Hypothalamus (tissue), 51 donors: Measurements from ENCODE around the gene CPLX3.

ENCODE experiments used
- DNase-seq, 51 donors: peaks; one replicate each; lab custom pipeline; 2025; lab: John Stamatoyannopoulos, UW

The CPLX3 gene

DNA sequence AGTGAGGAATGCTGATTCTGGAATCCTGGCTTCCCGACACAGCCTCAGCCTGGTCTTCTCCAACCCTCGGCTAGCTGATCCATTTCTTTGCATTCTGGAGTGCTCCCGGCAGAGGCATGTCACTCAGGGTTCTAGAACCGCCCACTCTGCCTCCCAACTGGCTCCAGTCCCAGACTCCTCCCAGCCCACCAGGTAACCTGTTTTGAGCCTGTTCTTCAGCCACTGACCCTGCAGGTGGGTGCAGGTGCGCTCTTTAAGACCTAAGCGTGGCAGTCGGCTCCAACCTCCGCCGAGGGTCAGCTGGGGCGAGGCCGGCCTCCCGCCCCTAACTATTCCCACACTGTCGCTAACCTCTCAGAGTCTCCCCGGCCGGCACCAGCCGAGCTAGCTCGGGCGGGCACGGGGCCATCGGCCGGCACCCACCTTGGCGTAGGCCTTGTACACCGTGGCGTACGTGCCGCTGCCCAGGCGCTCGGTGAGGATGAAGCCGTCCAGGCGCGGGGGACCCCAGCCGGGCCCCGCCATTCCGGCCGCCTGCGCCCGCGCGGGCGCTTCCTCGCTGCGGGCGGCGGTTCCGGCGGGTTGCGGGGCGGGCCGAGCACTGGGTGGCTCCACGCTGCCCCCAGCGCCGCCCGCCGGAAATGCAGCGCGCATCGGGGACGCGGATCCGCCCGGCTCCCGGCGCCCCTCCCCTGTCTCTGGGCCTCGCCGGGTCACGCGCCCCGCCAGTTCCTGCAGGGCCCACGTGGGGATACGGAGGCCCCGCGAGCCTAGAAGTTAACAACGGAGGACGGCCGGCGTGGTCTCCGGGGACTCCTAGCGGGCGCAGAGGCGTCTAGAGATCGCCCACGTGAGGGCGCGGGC, 16.4 kb downstream of the CPLX3 start, which contains the start of gene ULK3:
TSS of gene ULK3 (minus strand) at position 576 of the 864 bp plus-strand sequence. CDS start at position 525, 51 bp downstream.
- peak; percentile 28 to 98 (median 86) for DNase-seq

DNA sequence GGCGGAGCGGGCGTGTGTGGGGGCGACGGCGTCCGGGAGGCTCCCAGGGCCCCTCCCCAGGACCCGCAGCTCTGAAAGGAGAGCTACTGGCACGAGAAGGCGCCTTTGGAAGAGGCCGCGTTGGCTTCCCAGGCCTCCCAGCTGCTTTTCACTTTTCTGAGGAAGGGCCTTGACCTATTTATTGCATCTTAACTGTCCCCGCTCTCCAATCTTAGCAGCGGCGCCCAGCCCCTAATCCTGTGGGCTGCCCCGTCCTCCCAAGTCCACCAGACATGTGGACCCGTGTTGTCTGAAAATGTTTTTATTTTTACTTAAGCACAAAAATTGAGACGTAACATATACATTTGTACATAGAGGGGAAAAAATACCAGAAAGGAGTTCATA, 17.0 kb downstream of the CPLX3 start:
- peak in 1 of 51 donors; percentile 49 for DNase-seq

DNA sequence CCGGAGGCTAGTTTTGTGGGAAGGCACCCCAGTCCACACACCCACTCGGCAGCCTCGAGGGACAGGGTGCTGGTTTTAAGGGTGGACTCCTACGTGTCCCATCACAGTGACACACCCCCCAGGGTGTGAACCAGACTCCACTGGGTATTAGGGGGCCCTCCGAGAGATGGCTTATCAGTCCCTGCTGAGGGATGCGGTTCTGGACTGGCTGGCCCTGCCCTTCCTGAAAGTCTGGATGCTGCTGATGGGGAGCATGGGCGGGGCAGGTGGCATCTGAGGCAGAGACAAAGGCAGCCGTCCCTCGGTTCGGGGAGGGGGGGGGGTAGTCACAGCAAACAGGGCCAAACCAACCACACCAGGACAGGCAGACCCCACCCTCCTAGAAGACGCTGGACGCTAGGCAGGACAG, 17.5 kb downstream of the CPLX3 start:
- no peak for DNase-seq

DNA sequence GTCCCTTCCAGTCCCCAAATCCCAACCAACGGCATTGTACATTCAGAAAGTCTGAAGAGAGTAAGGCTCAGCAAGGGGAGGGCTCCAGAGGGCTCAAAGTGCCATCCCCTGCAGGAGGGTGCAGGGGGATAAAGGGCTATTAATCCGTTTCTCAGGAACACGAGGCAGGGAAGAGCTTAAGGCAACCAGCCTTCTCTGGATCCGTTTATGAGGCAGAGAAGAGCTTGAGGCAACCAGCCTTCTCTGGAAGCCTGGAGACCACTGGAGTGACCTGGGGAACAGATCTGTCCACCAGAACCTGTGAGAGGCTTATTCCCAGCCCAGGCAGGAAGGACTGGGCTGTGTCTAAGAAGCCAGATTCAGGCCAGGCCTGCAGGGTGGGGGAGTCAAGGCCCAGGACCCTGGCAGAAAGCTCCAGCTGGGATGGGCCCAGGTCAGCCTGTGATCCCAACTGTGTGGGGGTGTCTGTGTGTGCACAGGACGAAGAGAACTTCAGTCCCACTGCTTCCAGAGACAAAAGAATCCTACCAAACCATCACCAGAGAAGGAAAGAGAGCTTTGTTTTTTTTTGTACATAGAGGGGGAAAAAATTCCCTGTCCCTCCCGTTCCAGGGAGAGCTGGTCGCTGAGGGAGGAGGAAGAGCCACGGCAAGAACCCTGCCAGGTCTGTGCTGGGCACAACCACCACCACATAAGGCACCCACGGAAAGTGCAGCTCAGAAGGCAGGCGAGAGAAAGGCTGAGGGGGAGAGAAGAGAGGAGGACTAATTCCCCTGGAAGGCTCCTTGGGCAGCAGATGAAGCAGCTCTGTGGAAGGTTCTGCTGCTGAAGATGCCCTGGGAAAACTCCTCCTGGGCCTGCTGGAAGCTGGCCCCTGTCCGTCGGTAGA, 18.1 kb downstream of the CPLX3 start:
- DNase-seq: no peak

DNA sequence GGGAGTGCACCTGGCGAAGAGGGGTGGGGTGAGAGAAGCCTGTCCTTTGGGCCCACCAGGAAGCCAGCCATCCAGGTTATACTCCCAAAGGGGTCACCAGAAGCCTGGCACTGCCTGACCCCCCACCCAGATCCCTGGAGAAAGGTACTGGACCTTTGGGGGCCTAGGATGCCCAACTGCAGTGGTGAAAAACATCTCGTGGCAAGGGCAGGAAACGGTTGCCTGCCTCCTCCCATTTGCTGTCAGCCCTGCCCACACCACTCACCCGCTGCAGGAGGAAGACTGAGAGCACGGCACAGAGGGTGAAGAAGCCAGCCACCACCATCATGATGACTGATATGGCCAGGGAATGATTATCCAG, 18.8 kb downstream of the CPLX3 start:
- DNase-seq: no peak

DNA sequence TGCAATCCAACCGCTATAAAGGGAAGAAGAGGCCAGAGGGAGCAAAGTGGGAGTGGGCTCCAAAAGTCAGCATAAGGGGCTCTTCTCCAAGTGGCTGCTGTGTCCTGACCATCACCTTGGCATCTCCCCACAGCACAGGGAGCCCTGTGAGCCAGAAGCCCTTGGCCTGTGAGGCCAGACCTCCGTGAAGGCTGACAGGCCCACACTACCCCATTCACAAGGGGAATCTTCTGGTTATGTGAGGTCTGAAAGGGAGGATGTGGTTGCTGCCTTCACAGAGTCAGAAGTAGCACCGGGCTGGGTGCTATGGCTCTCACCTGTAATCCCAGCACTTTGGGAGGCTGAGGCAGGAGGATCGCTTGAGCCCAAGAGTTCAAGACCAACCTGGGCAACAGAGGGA, 19.2 kb downstream of the CPLX3 start:
- no peak for DNase-seq

DNA sequence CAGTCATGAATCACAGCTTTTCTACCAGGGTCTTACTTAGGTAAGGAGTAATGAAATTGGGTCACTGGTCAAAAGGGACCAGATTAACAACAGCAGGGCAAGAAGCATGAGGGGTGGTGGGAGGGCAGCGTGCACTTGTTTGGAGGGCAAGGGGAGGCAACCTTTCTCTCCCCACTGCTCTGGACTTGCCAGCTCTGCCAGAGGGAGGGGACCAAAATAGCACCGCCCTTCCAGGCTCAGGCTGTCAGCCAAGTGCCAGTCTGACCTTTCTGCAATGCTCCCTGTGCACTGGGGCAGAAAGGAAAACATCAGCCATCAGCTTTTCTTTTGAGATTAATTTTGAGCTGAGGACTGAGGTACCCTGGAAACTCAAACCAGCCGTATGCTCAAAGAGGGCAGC, 21.0 kb downstream of the CPLX3 start:
- peak in 7 of 51 donors; percentile 7 to 41 (median 24) for DNase-seq

DNA sequence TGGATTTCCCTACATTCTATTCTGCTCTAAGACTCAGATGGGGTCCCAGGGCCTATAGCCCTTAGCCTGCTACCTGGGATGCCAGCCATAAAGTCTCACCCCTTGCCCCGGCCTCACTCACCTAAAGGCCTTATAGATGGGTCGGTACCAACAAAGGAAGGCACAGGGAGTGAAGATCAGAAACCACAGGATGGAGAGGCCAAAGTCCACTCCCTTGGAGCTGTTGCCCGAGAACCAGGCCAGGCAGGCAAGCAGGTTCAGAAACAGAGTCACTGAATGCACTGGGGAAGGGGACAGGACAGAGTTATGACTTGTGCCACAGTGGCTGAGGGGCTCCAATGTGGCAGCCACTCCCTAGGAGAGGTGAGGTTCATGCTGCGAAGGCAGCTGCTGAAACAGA, 24.0 kb downstream of the CPLX3 start:
- DNase-seq: no peak

DNA sequence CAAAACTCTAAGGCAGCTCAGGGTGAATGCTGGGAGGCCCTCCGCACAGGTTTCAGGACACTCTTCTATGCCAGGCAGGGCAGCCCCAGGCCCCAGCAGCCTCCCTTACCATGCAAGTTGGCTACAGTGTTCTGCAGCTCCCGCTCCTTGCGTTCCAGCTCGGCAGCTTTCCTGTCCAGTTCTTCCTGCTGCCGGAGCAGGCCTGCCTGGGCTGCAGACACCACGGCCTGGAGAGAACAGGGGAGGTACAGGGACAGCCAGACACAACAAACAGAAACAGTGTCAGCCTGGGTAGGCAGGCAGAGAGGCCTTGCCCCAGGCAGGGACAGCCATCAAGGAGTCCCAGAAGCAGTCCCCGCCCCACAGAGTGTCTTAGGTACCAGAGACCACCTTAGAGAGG, 25.5 kb downstream of the CPLX3 start:
- DNase-seq: no peak

DNA sequence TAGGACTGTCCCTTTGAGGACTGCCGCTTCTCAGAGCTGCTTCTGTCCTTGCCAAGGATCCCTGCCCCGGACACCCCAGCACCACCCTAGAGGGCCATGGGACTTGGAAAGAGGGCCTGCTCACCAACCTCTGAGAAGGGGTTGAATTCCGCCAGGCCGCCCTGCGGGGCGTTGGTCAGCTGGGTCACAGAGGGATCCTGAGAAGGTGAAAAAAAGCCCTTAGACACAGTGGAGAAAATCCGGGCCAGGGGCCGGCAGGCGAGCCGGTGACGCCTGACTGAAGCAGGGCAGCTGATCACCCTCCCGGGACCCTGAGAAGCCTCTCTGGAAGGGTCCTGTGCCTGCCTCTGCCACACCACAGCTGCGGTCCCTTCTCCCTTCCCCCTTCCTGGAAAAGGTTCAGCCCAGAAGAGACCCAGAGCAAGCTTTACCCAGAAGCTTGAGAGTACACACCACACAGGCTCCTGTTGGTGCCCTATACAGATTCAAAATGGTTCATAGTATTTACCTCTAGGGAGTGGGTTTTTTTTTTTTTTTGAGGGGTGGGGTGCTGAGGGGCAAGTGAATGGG, 28.1 kb downstream of the CPLX3 start:
- no peak for DNase-seq

DNA sequence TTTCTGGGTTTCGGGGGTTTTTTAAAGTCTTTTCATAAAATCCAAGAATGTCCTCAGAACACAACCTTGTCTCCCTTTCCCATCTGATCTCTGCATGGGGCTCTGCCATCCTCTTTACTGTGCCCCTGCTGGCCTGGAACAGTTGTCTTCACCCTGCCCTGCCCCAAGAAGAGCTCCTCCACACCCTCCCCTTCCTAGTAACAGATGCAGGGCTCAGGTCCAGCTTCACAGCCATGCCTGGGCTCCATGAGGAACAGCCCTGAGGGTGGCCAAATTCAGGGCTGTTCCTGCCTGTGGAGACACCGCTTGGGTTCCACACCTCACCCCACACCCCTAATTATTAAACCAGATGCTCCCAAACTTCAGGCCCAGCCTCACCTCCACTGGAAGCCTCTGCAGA, 29.4 kb downstream of the CPLX3 start:
- DNase-seq: no peak

DNA sequence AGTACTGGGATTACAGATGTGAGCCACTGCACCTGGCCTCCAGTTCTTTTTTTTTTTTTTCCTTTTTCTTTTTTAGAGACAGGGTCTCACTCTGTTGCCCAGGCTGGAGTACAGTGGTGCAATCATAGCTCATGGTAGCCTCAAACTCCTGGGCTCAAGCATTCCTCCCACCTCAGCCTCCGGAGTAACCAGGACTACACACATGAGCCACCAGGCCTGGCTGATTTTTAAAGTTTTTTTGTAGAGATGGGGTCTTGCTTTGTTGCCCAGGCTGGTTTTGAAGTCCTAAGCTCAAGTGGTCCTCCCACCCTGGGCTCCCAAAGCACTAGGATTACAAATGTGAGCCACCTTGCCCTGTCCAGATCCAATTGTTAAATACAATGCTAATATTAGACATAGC, 30.1 kb downstream of the CPLX3 start:
- no peak for DNase-seq

DNA sequence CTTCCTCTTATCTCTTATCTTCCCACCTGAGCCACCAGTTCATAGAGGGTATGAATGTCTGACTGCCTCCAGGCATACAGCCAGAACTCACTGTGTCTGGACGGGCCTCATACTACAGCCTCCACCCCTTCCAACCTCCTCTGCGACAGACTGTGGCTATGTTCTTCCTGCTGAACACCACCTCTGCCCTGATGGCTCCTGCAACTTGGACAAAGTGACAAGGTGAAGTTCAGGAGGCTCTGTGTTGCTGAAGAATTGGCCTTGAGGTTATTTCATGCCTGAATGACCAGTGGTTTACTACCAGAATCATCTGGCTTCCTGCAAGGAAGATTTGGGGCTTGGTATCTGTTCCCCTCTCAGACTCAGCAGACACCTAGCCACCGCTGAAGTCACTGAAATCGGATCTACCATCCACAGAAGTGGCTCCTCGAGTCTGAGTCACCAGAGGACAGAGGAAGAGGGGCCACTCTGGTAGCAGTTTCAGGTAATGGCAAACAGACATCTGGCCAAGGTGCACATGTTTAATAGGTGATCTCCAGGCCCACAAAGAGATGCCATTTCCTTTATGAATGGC, 30.7 kb downstream of the CPLX3 start:
- no peak for DNase-seq

DNA sequence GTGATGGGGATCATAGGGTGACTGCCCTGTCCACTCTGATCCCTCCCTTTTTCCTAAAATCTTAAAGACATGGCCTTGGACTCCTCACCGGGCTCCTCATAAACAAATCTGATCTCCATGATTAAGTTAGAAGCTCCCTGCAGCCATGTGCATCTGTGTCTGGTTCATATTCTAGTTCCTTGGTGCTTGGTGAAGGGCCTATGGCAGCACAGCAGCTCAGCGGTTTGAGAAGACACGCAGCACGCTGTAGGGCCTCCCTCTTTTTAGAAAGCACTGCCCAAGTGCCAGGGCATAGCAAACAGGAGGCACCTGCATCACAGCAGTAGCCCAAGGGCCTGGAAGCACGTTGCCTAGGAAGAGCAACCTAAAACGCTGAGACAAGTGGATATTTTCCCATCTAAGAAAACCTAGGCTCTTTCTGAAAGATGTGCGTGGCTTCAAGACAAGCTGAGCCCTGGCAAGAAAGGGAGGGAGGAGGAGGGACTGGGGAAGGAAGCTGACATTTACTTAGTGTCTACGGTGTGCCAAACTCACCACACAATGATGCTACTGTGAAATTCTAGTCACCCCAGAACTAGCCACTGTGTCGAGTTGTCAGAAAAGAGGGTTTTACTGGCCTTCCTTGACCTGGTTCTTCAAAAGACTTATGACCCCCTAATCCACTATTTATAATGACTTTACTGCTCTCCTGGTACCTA, 31.4 kb downstream of the CPLX3 start:
- DNase-seq: peak in 3 of 51 donors; percentile 9 to 23 (median 16)

DNA sequence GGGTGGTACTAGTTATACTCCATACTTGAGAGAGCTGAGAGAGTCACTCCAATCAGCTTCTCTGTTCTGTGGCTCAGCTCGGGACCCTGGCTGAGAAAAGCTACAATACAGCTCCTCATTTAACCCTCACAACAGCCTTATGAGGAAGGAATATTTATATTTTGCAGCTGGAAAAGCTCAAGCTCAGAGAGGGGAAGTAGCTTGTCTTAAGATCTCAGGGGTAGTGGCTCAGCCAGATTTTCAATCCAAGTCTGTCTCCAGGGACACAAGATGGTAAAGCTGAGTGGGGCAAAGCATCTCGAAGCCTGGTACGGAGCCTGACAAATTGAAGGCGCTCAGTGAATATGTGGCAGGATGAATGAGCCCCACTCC, 31.9 kb downstream of the CPLX3 start:
- DNase-seq: no peak

DNA sequence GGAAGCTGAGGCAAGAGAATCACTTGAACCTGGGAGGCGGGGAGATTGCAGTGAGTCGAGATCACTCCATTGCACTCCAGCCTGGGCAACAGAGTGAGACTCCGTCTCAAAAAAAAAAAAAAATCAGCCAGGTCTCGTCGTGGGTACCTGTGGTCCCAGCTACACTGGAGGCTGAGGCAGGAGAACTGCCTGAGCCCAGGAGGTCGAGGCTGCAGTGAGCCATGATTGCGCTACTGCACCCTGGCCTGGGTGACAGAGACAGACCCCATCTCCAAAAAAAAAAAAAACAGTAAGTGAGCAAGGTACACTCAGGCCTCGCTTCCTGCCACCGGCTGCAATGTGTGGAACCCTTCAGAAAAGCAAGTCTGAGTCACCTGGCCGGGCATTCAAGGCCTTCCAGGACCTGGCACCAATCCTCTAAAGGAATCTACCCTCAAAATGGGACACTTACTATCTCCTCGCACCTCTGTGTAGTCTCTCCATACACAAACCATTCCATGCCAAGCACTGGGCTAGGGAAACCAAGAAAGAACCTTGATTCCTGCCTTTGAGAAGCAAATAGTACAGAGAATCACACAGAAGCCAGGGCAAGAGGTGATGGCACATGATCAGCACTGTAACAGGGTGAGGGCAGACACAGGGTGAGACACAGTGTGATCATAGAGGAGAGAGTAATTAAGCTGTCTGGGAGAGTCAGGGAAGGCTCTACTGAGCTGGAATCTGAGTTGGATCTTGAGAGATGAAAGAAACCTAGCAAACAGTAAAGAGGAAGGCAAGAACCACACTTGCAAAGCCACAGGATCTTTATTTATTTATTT, 37.0 kb downstream of the CPLX3 start:
- no peak for DNase-seq

DNA sequence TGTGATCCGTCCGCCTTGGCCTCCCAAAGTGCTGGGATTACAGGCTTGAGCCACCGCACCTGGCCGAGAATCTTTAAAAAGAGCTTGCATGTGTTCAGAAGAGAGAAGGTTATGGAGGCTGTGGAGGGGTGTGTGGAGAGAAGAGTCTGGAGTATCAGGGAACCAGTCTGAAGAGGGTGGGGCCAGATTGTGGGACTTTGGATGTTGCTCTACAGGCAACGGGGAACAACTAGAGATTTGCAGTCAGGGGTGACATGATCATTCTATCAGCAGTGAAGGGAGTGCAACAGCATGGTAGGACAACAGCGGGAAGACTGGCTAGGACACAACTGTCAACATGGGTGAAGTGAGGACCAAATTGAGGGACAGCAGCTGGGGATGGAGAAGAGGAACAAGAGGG, 37.9 kb downstream of the CPLX3 start:
- no peak for DNase-seq

DNA sequence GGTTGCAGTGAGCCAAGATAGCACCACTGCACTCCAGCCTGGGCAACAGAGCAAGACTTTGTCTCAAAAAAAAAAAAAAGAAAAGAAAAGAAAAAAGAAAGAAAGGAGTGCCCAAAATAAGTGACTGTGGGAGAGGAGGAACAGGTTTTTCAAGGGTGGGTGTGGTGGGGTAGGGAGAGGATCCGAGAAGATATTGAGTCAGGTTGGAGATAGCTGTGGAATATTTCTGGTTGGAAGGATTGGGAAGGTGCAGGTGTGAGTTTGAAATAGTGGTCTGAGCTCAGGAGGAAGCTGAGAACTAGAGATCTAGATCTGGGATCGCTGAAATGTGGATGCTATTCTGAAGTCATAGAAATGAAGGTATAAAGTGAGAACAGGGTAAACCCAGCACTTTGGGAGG, 38.9 kb downstream of the CPLX3 start:
- no peak for DNase-seq

DNA sequence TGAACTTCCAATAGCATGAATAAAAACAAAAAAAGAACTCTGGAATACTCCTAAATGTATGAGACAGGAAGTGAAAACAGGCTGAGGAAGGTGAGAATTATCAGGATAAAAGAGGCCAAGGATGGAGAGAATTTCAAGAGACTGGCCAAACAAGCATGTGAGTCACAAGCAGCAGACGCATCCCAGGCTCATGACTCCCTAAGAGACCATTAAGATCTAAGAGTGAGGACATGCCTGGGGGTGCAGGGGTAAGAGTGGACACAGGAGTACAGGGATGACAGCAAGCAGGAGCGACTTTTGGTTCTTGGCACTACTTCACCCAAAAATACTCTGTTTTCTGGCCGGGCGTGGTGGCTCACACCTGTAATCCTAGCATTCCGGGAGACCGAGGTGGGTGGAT, 39.7 kb downstream of the CPLX3 start:
- DNase-seq: no peak
